GM18870 (cell line): ENCODE measurements around the gene RGS16.

ENCODE experiments used
- ATAC-seq: cut with Tn5 transposase; IDR thresholded peaks from one replicate; pipeline ENCODE4 v1.9.1; 2021; ENCODE audit warnings: moderate library complexity; ENCODE audit not compliant: unreplicated experiment

Gene RGS16

GRCh38 chr1:182587093-182587492, 17.1 kb downstream of the RGS16 start:
- no peak for ATAC-seq

DNA sequence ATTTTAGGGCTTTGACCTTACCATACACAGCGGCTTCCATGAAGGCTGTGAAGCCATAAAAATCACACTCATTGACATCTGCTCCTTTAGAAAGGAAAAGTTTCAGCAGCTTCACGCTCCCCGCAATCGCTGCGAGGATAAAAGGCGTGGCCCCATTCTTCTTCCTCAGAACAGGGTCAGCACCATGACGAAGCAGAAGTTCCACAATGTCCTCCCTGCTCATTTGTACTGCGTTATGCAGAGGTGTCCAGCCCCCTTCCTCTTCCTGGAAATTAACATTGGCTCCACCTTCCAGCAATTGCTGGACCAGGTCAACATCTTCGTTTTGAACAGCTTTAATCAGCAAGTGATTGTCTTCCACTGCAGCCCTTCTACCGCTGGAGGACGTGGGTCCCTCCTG, 17.8 kb downstream of the RGS16 start:
- no peak for ATAC-seq

- no peak for ATAC-seq
These were observed 19.4 kb downstream of the RGS16 start for GRCh38 chr1:182584746-182585145.

DNA sequence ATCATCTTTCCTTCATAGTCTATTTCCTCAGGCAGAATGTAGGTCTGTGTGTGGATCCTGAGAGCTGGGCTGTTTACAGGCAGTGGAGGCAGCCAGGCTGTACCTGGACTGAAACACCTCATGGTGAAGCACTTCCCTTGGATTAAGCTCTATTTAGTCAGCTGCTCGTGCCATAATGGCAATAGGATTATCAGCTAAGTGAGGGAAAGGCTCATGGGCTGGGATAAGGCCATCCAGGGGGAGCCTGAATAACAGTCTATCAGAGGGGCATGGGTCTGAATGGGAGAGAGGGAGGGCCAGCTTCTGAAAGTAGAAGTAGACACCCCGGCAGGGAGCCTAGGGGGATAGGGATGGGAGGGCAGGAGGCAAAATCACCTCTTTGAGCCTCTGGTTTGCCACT, 23.5 kb downstream of the RGS16 start:
- no peak for ATAC-seq

DNA sequence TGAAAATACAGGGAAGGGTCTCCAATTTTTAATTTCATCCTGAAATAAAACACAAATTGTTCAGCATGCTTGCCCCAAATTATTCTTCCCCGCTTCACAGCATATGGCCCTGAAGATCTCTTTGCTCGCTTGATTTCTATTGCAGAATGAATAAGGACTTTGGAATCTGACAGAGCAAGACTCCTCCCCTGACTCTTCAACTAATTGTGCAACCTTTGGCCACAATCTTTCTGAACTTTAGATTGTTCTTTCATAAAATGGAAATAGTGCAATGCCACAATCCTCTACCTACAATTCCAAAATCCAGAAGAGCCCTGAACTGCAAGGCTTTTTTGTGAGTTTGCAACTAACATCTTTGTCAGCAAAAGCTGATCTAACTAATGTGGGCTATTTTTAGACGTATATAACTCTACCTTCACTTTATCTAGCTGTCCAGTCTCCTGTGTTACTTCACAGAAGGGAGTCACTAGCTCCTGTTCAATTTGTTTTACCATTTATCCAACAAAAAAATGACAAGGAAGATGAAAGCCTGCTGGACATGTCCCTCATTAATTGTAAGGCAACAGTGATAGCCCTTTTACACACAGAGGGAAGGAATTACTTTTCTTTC, 28.5 kb downstream of the RGS16 start:
- ATAC-seq: no peak

GRCh38 chr1:182574156-182574555, 30.0 kb downstream of the RGS16 start:
- no peak for ATAC-seq

DNA sequence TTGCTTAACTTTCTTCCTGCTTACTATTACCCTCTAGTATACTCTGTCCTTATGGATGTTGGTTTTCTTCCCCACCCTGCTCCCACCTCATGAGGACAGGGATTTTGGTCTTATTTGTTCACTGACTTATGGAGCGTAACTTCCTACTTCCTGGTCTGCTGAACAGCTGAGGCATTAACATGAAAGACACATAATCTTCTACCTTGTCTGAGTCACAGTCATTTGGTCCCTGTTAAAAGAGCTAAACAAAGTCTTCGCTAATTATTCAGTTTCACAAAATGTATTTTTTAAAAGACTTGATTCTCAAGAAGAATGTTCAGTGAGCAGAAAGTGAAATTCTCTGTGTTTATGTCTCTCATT, 33.6 kb downstream of the RGS16 start:
- ATAC-seq: no peak

DNA sequence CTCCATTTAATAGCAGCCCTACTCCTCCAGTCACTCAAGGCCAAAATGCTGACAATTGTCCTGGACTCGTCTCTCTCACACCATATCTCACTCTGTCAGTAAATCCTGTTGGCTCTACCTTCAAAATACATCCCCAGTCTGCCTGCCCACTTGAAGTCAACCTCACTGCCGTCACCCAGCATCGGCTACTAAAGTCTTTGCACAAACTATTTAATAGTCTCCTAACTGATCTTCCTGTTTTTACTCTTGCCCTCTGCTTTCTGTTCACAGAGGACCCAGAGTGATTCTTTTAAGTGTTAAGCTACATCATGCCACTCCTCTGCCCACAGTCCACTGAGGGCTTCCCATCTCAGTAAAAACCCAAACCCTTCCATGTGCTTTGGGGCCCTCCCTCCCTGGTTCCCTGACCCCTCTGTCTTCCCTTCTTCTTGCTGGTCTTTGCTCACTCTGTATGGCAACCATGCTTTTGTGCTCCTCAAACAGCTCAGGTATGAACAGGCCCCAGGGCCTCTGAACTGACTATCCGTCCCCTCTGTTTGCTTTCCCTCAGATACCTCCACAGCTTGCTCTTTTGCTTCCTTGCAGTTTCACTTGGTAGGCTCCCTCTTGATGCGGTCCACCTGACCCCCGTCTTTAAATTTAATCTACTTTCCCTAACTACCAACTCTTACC, 34.1 kb downstream of the RGS16 start:
- ATAC-seq: no peak

- ATAC-seq: no peak
These were observed 35.4 kb downstream of the RGS16 start for GRCh38 chr1:182568647-182569284.

GRCh38 chr1:182567629-182568028, 36.6 kb downstream of the RGS16 start:
- no peak for ATAC-seq

- no peak for ATAC-seq
These were observed 38.7 kb downstream of the RGS16 start for GRCh38 chr1:182565537-182565936.

DNA sequence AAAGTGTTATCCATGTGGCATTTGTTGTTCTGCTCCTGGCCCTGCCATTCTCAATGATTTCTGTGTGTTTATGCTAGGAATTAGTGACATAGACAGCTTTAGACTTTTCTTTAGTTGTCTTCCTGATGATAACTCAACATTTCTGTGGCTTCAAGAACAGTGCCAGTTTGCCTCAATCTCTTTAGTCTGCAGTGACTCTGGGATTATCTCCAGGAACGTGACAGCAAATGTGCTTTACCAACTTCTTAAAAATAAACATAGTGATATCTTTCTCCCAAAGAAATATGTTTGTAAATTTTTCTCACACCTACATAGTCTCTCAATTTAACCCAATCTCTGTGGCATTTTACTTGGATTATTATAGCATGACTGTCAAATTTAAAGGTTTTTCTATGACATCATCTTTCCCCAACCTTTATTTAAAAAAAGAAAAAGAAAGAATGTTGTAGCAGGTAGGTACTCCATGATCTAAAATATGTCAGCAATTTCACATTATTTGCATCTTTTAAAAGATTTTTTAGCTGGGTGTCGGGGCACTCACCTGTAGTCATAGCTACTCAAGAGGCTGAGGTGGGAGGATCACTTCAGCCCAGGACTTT, 39.7 kb downstream of the RGS16 start:
- ATAC-seq: no peak

- no peak for ATAC-seq
These were observed 41.1 kb downstream of the RGS16 start for GRCh38 chr1:182563095-182563494.

- ATAC-seq: no peak
These were observed 42.7 kb downstream of the RGS16 start for GRCh38 chr1:182561456-182561855.

- ATAC-seq: no peak
These were observed 43.7 kb downstream of the RGS16 start for GRCh38 chr1:182560392-182560984.

GRCh38 chr1:182556279-182556678, 47.9 kb downstream of the RGS16 start:
- no peak for ATAC-seq

DNA sequence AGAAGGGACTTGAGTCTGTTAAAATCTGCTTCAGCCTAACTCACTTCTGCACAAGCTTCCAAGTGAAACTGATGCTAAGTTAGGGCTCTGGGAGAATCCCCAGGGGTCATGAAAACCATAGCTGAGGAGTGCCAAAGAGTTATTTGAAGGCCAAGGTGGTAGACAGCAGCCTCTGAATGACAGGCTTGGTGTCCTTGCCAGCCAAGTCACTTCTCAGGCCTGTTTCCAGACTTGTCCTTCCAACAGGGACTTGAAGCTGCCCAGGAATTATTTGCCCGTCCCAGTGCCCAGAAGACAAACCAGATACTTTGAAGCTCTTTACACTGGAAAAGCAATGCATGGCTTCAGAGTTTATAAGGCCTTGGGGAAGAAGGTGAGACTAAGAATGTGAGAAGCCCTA, 48.7 kb downstream of the RGS16 start:
- ATAC-seq: no peak

- no peak for ATAC-seq
These were observed 51.7 kb downstream of the RGS16 start for GRCh38 chr1:182552527-182552926.

DNA sequence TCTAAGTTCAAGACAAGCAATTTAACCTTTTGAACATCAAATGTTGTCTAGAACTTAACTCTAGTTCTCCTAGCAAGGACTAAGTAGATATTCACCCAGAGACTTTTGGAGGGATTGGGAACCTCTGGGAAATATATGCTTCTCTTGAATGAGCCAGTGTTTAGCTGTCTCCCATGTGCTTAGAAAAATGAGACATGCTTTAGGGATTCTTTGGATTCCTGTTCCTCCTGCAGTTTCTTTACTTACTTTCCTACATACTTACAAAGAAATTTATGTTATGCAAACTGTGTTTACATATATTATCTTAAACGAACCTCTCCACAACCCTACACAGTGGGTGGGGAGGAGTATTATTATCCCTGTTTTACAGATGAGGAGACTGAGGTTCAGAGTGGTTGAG, 54.4 kb downstream of the RGS16 start:
- no peak for ATAC-seq

DNA sequence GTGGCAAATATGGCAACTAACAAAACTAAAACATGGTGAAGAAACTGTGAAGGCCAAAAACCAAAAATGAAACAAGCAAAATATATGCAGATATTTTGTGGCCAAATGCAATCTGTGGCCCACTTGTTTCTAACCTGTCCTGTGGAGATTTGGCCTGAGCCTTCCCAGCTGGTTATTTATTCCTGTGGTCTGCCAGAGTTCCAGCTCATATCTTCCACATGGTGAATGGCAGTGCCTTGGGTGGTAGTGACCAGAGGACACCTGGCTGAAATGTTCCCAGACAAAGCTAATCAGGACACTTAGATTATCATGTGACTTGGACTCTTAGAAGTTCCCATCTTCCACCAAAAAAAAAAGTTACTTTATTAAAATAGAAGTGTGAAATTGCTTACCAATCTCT, 54.8 kb downstream of the RGS16 start:
- no peak for ATAC-seq
